IPS DF 6.9 (cell line): ENCODE data around the gene ICOSLG.
"Not testable (repeated sequence)": the region's sequence is repeated elsewhere in the genome, so short reads cannot be mapped to it uniquely, and the experiment has no call there.

Source experiments
- DNase-seq: peaks from one replicate; pipeline ENCODE4 v3.0.0-alpha.2; 2013; ENCODE audit warnings: low read depth, low spot score
- H3K27ac ChIP-seq: one replicate; pipeline ENCODE4 v1.5.1; 2013; ENCODE audit warnings: low read length, control low read depth
- H3K27me3 ChIP-seq: 2 replicates; pipeline ENCODE4 v1.6.1; 2013; ENCODE audit warnings: mild to moderate bottlenecking, low read length; ENCODE audit not compliant: control insufficient read depth, insufficient read depth
- H3K36me3 ChIP-seq: 2 replicates; pipeline ENCODE4 v1.6.1; 2013; ENCODE audit warnings: low read length; ENCODE audit not compliant: control insufficient read depth, insufficient read depth
- H3K4me1 ChIP-seq: 2 replicates; pipeline ENCODE4 v1.6.1; 2013; ENCODE audit warnings: low read length; ENCODE audit not compliant: control insufficient read depth, insufficient read depth
- H3K4me3 ChIP-seq: 2 replicates; pipeline ENCODE4 v1.5.1; 2013; ENCODE audit warnings: mild to moderate bottlenecking, low read length
- H3K9me3 ChIP-seq: 2 replicates; pipeline ENCODE4 v1.6.1; 2013; ENCODE audit warnings: low read length, inconsistent platforms; ENCODE audit not compliant: control insufficient read depth, insufficient read depth
- WGBS: extraction: QIAGEN DNeasy Blood & Tissue Kit; methylation state at CpG from one replicate; pipeline ENCODE4 v1.1.7; 2013; ENCODE audit warnings: mixed read lengths, missing lambda C conversion rate; ENCODE audit not compliant: insufficient read length, insufficient coverage; 5-methylcytosine and 5-hydroxymethylcytosine counted together

ICOSLG gene

DNA sequence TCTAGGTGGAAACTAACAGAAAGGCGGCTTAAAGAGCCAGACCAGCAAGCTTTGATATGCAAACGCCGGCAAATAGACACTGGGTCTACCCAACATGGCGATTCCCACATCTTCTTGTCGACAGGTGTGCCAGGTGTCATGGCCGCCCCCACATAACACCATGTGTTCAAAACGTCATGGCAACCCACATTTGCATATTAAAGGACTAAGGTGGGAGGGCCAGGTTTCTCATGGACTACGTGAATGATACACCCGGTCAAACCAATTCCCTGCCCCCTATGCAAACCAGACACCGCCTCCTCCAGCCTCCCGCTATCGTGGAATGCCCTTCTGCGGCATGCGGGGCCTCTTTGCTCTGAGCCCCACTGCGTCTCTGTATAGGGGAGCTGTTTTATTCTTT lies 41.3 kb downstream of the ICOSLG start:
- Histone ChIP-seq H3K4me3 (no peak overlapping the region), H3K9me3 (no peaks in the 10 kb centered on the region), H3K27ac (no peak overlapping the region), H3K4me1 (no peaks in the 10 kb centered on the region), H3K36me3 (no peaks in the 10 kb centered on the region), H3K27me3 (no peaks in the 10 kb centered on the region)
- DNase-seq, result no peak
- no CpG with 5 or more reads among the region's 15 CpGs for WGBS

DNA sequence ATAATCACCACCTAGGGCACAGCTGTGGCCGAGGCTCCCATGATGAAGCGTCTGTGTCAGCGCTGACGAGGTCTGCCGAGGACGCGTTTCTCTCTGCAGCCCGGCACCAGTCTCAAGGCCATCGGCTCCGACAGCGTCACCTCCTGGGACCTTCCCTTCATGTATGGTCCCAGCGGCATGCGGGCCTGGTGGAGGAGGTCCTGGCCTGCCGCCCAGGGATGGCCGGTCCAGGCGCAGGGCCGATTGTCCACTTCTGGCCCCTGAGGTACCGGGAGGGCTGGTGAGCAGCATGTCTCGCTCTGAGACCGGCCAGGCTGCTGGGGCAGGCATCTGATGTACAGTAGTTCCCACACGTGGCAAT lies 43.6 kb downstream of the ICOSLG start:
- not testable (repeated sequence) for H3K27me3 ChIP-seq, H3K4me1 ChIP-seq, DNase-seq, H3K27ac ChIP-seq, H3K9me3 ChIP-seq, H3K36me3 ChIP-seq, H3K4me3 ChIP-seq
- no CpG with 5 or more reads among the region's 21 CpGs for WGBS

DNA sequence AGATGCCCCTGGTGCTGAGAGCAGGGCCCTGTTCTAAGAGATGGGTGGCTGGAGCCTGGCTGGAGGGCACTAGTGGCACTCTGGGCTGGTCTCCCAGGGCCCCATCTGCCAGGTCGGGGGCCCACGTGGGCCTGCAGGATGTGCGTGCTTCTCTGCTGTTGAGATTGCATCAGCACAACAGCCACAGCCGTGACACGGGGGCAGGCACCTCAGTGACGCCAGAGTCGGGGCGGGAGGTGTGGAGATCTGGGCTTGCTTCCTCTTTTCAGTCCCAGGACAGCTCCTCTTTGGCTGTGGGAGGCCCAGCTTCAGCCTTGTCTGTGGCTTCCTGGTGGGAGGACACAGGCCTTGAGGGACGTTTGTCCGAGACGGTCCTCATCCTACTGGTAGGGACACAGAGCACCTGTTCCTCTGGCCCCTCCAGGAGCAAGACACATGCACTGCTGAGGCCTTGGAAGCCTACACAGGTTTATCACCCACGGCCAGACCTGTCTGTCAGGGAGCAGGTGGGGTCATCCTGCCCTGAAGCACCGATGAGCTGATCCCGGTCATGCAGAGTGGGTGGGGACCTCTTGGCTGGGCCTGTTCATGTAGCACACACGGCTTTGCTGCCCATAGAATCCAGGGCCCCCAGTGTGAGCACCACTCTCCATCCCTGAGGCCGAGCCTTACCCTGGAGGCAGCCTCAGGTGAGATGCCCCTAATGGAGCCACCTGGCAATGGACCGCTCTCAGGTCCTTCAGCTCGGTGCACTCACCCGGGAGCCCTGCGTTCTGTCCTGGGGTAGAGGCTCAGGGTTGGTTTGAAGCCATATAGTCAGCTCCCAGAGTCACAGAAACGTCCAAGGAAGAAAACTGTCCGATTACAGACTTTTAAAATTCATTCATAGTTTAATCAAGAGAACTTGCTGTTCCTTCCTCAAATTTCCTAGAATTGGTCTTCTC lies 44.3 kb downstream of the ICOSLG start:
- not testable (repeated sequence) for H3K4me1 ChIP-seq, H3K27ac ChIP-seq, H3K9me3 ChIP-seq, H3K4me3 ChIP-seq, DNase-seq, H3K27me3 ChIP-seq, H3K36me3 ChIP-seq
- WGBS, result no CpG with 5 or more reads among the region's 22 CpGs

DNA sequence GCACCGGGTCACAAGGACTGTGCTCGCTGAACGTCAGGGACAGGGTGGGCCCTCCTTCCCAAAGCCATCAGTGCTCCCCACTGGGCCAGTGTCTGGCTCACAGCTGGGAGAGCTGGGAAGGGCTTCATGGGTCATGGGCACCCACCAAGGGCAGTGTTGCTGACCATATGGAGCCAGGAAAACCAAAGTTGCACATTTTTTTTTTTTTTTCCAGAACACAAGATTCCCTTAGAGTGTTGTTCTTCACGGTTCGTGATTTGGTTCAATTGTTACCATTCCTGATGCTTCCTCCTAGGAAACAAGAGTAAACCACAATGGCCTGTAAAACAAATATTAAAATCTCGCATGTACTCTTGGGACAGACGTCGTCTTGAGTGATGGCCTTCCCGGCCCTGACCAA lies 45.9 kb downstream of the ICOSLG start:
- H3K27ac ChIP-seq, result not testable (repeated sequence)

DNA sequence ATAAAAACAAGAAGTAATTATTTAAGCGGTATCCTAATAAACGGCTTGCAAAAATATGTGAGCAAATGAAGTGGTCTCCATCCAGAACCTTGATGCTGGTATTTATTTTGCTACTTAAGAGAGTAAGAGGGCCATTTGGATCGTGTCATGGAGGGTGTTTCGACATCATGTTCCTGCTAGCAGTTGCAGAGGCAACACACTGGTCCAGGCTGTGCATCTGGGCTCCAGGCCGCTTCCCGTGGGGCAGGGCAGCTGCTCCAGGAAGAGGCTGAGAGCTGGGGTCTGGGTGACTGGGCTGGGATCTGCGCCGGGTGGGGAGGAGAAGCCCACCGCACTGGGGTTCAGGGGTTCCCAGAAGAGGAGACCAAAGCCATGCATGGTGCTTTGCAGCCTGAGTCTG lies 46.3 kb downstream of the ICOSLG start:
- not testable (repeated sequence) for H3K4me1 ChIP-seq, H3K27ac ChIP-seq, H3K27me3 ChIP-seq, H3K9me3 ChIP-seq, H3K4me3 ChIP-seq, H3K36me3 ChIP-seq, DNase-seq
- no CpG with 5 or more reads among the region's 9 CpGs for WGBS

More for the DNA sequence above, 45.9 kb downstream of the ICOSLG start:
- H3K9me3 ChIP-seq, DNase-seq, H3K27me3 ChIP-seq, H3K36me3 ChIP-seq, H3K4me1 ChIP-seq, H3K4me3 ChIP-seq: not testable (repeated sequence)
- WGBS, result no CpG with 5 or more reads among the region's 9 CpGs

DNA sequence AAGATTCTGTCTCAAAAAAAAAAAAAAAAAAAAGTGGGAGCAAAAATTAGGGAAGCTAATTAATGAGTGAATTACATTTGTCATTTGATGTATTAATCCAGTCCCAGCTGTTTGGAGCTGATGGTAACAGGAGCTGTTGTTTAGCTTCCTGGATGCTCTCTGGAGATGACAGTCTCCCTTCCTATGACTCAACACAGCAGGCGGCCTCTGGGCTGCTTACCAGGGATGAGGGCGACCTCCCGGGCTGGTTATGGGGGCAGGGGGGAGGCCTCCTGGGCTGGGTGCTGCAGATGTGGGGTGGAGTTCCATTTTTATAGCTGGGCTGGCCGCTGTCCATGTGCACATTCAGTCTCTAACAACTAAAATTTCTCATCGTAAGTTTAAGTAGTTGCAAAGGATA lies 47.6 kb downstream of the ICOSLG start:
- H3K27me3 ChIP-seq, DNase-seq, H3K36me3 ChIP-seq, H3K9me3 ChIP-seq, H3K27ac ChIP-seq, H3K4me1 ChIP-seq, H3K4me3 ChIP-seq: not testable (repeated sequence)
- no CpG with 5 or more reads among the region's 5 CpGs for WGBS

DNA sequence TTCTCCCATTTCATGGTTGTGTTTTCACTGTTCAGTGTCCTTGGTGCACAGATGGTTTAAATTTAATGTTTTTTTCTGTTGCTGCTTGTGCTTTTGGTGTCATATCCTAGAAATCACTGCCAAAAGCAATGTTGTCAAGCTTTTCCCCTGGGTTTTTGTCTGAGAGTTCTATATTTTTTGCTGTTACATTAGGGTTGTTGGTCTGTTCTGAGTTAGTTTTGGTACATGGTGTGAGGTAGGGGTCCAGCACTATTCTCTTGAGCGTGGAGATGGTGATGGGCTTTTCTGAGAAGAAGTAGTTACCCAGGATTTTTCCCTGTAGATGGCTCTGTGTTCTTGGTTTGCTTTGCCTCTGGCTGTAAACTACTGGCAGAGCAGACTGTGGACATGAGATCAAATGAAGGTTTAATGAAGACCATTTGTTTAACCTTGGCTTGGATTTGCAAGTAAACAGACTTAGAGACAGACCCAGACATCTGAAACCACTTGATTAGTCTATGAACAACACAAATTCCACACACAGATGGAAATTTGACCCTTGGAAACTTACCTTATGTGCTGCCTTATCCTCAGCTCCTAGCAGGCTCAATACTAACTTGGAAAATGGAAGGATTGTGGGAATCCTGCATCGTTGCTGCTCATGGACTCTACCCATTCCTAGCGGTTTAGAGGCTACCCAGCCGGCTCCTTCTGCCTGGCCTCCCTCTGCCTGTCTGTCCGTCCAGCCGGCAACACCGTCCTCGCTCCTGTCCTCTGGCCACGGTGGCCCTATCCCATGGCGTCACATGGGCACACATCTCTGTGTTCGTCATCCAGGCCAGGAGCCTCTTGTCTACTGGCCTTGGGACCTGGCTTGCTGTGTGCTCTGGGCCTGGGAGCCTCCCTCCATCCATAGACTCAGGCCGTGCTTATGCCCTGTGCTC lies 50.1 kb downstream of the ICOSLG start:
- DNase-seq, H3K4me1 ChIP-seq, H3K9me3 ChIP-seq, H3K27ac ChIP-seq, H3K36me3 ChIP-seq, H3K27me3 ChIP-seq, H3K4me3 ChIP-seq: not testable (repeated sequence)
- WGBS, result no CpG with 5 or more reads among the region's 12 CpGs

DNA sequence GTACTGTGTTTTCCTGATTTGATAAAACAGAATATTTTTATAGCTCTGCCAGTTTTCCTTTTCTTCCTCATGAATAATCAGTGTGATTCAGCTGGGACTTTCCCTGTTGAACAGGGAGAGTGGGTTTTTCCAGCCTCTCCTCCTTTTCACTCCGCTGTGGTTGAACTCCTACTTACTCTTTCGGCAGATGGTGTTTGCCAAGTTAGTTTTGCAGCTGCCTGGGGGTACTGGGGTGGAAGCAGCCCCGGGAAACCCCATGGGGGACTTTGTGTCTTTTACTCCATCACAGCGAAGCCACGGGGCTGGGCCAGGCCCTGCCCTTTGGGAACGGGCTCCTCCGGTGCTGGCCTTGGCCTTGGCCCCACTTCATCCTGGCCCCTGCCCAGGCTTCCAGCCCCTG lies 55.9 kb downstream of the ICOSLG start:
- not testable (repeated sequence) for DNase-seq, H3K4me1 ChIP-seq, H3K36me3 ChIP-seq, H3K9me3 ChIP-seq, H3K27me3 ChIP-seq, H3K27ac ChIP-seq, H3K4me3 ChIP-seq
- WGBS, result no CpG with 5 or more reads among the region's 7 CpGs

DNA sequence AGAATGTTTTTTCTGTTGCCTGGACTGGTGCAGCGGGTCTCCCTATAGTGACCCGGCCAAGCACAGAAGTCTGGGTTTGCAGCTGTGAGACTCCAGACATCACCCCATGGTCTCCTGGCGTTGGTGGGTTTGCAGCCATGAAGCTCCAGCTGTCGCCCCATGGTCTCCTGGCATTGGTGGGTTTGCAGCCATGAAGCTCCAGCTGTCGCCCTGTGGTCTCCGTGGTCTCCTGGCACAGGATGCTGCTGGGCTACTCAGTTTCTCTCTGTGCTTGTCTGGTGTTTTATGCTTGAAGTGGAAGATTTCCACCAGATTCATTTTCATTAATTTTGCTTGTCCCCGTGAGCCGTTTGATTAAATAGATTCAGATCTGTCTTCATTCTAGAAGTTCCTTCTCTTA lies 58.5 kb downstream of the ICOSLG start:
- H3K4me3 ChIP-seq, H3K36me3 ChIP-seq, DNase-seq, H3K4me1 ChIP-seq, H3K27me3 ChIP-seq, H3K9me3 ChIP-seq, H3K27ac ChIP-seq: not testable (repeated sequence)
- no CpG with 5 or more reads among the region's 8 CpGs for WGBS

DNA sequence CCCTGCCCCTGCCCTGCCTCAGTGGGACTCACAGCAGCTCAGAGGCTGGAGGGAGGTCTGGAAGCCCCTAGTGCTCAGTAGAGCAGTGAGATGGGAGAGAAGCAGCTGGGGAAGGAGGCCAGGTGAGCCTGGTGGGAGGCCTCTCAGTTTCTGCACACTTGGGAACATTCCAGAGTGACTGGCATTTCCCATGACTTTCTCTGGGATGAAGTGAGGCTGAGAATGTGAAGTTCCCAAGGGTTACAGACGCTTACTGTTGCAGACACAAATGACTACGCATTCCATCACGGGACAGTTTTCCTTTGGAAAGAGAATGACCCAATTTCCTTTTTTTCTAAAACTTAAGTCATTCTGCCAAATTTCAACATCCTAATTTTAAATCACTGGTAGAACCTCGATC lies 59.2 kb downstream of the ICOSLG start:
- WGBS, result no CpG with 5 or more reads among the region's 4 CpGs

More for the DNA sequence above, 59.2 kb downstream of the ICOSLG start:
- H3K4me1 ChIP-seq, H3K36me3 ChIP-seq, H3K27ac ChIP-seq, H3K9me3 ChIP-seq, H3K27me3 ChIP-seq, H3K4me3 ChIP-seq, DNase-seq: not testable (repeated sequence)
